A549 (cell line): ENCODE results near the gene DNAJC10. TPM values are rescaled to one million over a fixed set of nuclear protein-coding genes. Genes with fewer than 3 reads are reported as not detected.

Experiments used
- ATAC-seq, 2 experiments: fragments of 200-7000 bp in 1 of 2; fragments of >200 bp in 1 of 2; cut with Nextera tagmentation in 1 of 2; cut with Tn5 transposase in 1 of 2; 3 replicates each; pipeline versions ENCODE4 v1.8.0 to v1.9.1; 2018 to 2020; ENCODE audit warnings: mild to moderate bottlenecking in 1 of 2, moderate library complexity in 1 of 2
- CTCF ChIA-PET: fragments of 300-600 bp; sonication (Branson Sonifier 250); formaldehyde crosslinking; extraction: SDS; loops from one replicate; lab custom pipeline; 2021; ENCODE audit warnings: antibody characterized with exemption, inconsistent platforms; lab: Yijun Ruan, JAX
- POLR2A ChIA-PET: fragments of 350-600 bp; formaldehyde crosslinking; extraction: SDS; loops from one replicate; lab custom pipeline; 2021; ENCODE audit warnings: antibody characterized with exemption, inconsistent platforms; lab: Yijun Ruan, JAX
- DNase-seq, 2 experiments: peaks; one replicate each; pipeline versions ENCODE4 v3.0.0 to v3.0.0-alpha.2; 2011 to 2016; ENCODE audit warnings: low read depth in 1 of 2, low spot score in 1 of 2
- FAIRE-seq: peaks from 2 replicates; lab custom pipeline; 2011; peaks lifted over from hg19 to GRCh38; lab: Jason Lieb, UNC
- H3K27ac ChIP-seq, 2 experiments: fragments of >200 bp; sonication (Bioruptor Twin); formaldehyde crosslinking; 3 replicates each; pipeline ENCODE4 v1.5.1; 2016 to 2017
- H3K4me1 ChIP-seq: fragments of >200 bp; sonication (Bioruptor Twin); formaldehyde crosslinking; 3 replicates; pipeline ENCODE4 v1.6.1; 2016
- H3K4me2 ChIP-seq: fragments of >200 bp; sonication (Bioruptor Twin); formaldehyde crosslinking; 3 replicates; pipeline ENCODE4 v1.6.1; 2016
- H3K4me3 ChIP-seq: fragments of >200 bp; sonication (Bioruptor Twin); formaldehyde crosslinking; 3 replicates; pipeline ENCODE4 v1.5.1; 2016
- H3K9me3 ChIP-seq: fragments of >200 bp; sonication (Bioruptor Twin); formaldehyde crosslinking; 3 replicates; pipeline ENCODE4 v1.6.1; 2016
- CBX2 ChIP-seq: fragments of 200-600 bp; sonication (generic); IDR thresholded peaks from 2 replicates; pipeline ENCODE4 v1.6.1; 2016; ENCODE audit warnings: low read depth, mild to moderate bottlenecking, borderline replicate concordance
- CHD2 ChIP-seq: fragments of 150-350 bp; IDR thresholded peaks from 2 replicates; pipeline ENCODE4 v1.6.1; 2014; ENCODE audit warnings: low read length; ENCODE audit not compliant: partially characterized antibody
- CHD4 ChIP-seq: fragments of 200-600 bp; sonication (generic); IDR thresholded peaks from 2 replicates; pipeline ENCODE4 v1.6.1; 2016; ENCODE audit warnings: antibody characterized with exemption, mild to moderate bottlenecking, borderline replicate concordance
- CTCF ChIP-seq: fragments of >200 bp; sonication (Bioruptor Twin); formaldehyde crosslinking; IDR thresholded peaks from 3 replicates; pipeline ENCODE4 v1.5.1; 2016
- EHF ChIP-seq: fragments of 250-450 bp; sonication (Bioruptor Pico); IDR thresholded peaks from 2 replicates; pipeline ENCODE4 v1.5.0; 2020; ENCODE audit warnings: mild to moderate bottlenecking
- ELK1 ChIP-seq: fragments of 150-350 bp; IDR thresholded peaks from 2 replicates; pipeline ENCODE4 v1.6.1; 2014; ENCODE audit warnings: low read depth, mild to moderate bottlenecking, low read length
- ESRRA ChIP-seq: fragments of 150-350 bp; IDR thresholded peaks from 2 replicates; pipeline ENCODE4 v1.6.1; 2014; ENCODE audit warnings: mild to moderate bottlenecking, low read length, borderline replicate concordance
- FOXS1 ChIP-seq: fragments of 250-450 bp; sonication (Bioruptor Pico); IDR thresholded peaks from 2 replicates; pipeline ENCODE4 v1.5.0; 2020; ENCODE audit warnings: mild to moderate bottlenecking, moderate library complexity
- HEYL ChIP-seq: fragments of 250-450 bp; sonication (Bioruptor Pico); IDR thresholded peaks from 2 replicates; pipeline ENCODE4 v1.8.0; 2021; ENCODE audit warnings: mild to moderate bottlenecking, moderate library complexity
- HOXB5 ChIP-seq: fragments of 250-450 bp; sonication (Bioruptor Pico); IDR thresholded peaks from 2 replicates; pipeline ENCODE4 v1.5.0; 2020; ENCODE audit warnings: mild to moderate bottlenecking, moderate library complexity
- JUN ChIP-seq, 2 experiments: fragments of >200 bp; sonication (Bioruptor Twin); formaldehyde crosslinking; IDR thresholded peaks; 2 replicates in 1 of 2; 3 replicates in 1 of 2; pipeline ENCODE4 v1.6.1; 2016 to 2017
- MAZ ChIP-seq: fragments of 150-350 bp; IDR thresholded peaks from 2 replicates; pipeline ENCODE4 v1.6.1; 2014; ENCODE audit warnings: antibody characterized with exemption, low read depth, low read length, borderline replicate concordance
- MYC ChIP-seq: IDR thresholded peaks from 2 replicates; pipeline ENCODE4 v1.6.1; 2012; ENCODE audit warnings: mild to moderate bottlenecking, inconsistent platforms, low read length, improper control_type of control experiment, borderline replicate concordance
- NFE2L2 ChIP-seq: fragments of 150-350 bp; conservative IDR thresholded peaks from 2 replicates; pipeline ENCODE4 v1.6.1; 2014; ENCODE audit warnings: low read length
- PHF8 ChIP-seq: fragments of 200-600 bp; sonication (generic); IDR thresholded peaks from 2 replicates; pipeline ENCODE4 v1.6.1; 2016; ENCODE audit warnings: low read depth, mild to moderate bottlenecking, antibody characterized with exemption, moderate library complexity, borderline replicate concordance
- POLR2AphosphoS2 ChIP-seq: conservative IDR thresholded peaks from 2 replicates; pipeline ENCODE4 v1.6.1; 2012; ENCODE audit warnings: low read length, improper control_type of control experiment, inconsistent platforms
- RAD21 ChIP-seq, 2 experiments: fragments of >200 bp in 1 of 2; sonication (Bioruptor Twin) in 1 of 2; formaldehyde crosslinking in 1 of 2; IDR thresholded peaks in 1 of 2; conservative IDR thresholded peaks in 1 of 2; 2 replicates in 1 of 2; 3 replicates in 1 of 2; pipeline ENCODE4 v1.6.1; 2012 to 2018; ENCODE audit warnings: inconsistent platforms in 1 of 2
- REST ChIP-seq: fragments of 200-600 bp; sonication (generic); IDR thresholded peaks from 2 replicates; pipeline ENCODE4 v1.6.1; 2016; ENCODE audit warnings: antibody characterized with exemption, mild to moderate bottlenecking, moderate library complexity
- RFX5 ChIP-seq: fragments of 450-650 bp; IDR thresholded peaks from 2 replicates; pipeline ENCODE4 v1.7.1; 2014; ENCODE audit warnings: antibody characterized with exemption, mild to moderate bottlenecking, moderate library complexity
- RNF2 ChIP-seq: fragments of 200-600 bp; sonication (generic); IDR thresholded peaks from 2 replicates; pipeline ENCODE4 v1.6.1; 2016; ENCODE audit warnings: low read depth, mild to moderate bottlenecking, antibody characterized with exemption, moderate library complexity, borderline replicate concordance
- USF2 ChIP-seq: fragments of 450-650 bp; IDR thresholded peaks from 2 replicates; pipeline ENCODE4 v1.6.1; 2014; ENCODE audit warnings: antibody characterized with exemption
- ZSCAN20 ChIP-seq: fragments of 250-450 bp; sonication (Bioruptor Pico); IDR thresholded peaks from 2 replicates; pipeline ENCODE4 v1.8.0; 2022; ENCODE audit warnings: mild to moderate bottlenecking, moderate library complexity
- WGBS: methylation state at CpG from one replicate; pipeline ENCODE4 v1.1.6; 2017; ENCODE audit errors: missing lambda C conversion rate; 5-methylcytosine and 5-hydroxymethylcytosine counted together
- polyA plus RNA-seq, 4 experiments: library from polyadenylated mRNA; depleted of rRNA in 3 of 4; stranded (reverse); fragments of >200 nt; fragmentation: RNase III in 1 of 4; extraction: RNeasy Plus Mini Kit Qiagen cat#74134 plus additional on column Dnase treatment in 1 of 4; gene quantifications; 2 replicates in 3 of 4; 3 replicates in 1 of 4; pipeline ENCODE4 v1.2.3, GENCODE V29; 2011 to 2017
- TF ChIP-seq, protein P1 (sequence below): fragments of >200 bp; sonication (Bioruptor Twin); formaldehyde crosslinking; IDR thresholded peaks from 2 replicates; pipeline ENCODE4 v1.6.1; 2016

Gene DNAJC10
- polyA plus RNA-seq, 2 of the 4 experiments (the other 2 are of a cell fraction), result 64.1 to 126 TPM

GRCh38 chr2:182817558-182817957 lies 101.5 kb downstream of the DNAJC10 start (continued):
- no peak for TF ChIP-seq HEYL (CRISPR knock-in tag)

DNA sequence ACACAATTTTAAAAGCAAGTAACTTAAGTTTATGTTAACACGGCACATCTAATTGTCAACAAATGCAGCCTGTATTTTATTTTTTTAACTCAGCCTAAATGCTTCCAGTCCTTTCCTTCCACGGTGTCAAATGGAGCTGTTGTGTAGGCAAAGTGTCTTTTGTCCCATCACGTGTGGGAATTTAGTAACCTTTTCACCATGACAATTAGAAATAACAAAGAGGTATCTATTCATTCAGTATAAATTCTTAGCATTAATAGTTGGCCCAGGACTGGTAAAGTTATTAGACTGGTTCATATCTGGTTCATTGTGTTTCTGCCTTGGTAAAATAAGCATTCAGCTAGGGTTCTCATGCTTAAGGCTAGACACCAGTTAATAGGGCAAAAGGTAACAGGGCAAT lies 102.4 kb downstream of the DNAJC10 start:
- 56% methylated on average over 3 of the region's 3 CpGs for WGBS
- TF ChIP-seq USF2, result no peak
- no peak for TF ChIP-seq CTCF
- no peak for TF ChIP-seq EHF (CRISPR knock-in tag)
- Histone ChIP-seq H3K27ac (no peak overlapping the region), H3K4me3 (no peak overlapping the region), H3K4me1 (no peaks in the 10 kb centered on the region), H3K9me3 (no peaks in the 10 kb centered on the region), H3K4me2 (no peak overlapping the region)
- DNase-seq (no peak), ATAC-seq (no peak), FAIRE-seq (no peak)
- ChIA-PET CTCF (interaction anchor here (0.8 kb wide), 1 partner anchor 56 kb away, joined by 5 read pairs; no protein-coding TSS in a partner anchor), POLR2A (no interaction called here)

DNA sequence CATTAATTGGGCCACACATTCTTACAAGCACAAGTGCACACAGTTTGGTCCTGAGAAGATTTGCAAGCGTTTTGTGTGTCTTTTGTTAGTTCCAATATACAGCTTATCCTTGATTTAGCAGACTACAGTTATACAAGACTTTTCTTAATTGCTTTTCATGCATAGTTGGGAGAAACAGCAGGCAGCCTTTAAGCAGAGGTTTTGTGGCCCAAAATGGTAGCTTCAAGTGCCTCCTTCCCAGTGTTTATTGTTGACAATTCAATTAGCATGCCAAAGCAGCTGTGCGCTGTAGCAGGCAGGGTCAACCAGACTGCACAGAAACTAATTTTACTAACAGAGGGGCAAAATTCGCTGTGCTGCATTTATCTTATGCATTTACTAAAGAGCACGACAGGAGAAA lies 102.9 kb downstream of the DNAJC10 start:
- ChIA-PET POLR2A (no interaction called here), CTCF (interaction anchor here (0.8 to 1.0 kb wide), 3 partner anchors 23 to 56 kb away, joined by 3 to 5 read pairs (median 3); no protein-coding TSS in a partner anchor)
- DNase-seq (no peak), ATAC-seq (no peak), FAIRE-seq (no peak)
- Histone ChIP-seq H3K4me1 (no peaks in the 10 kb centered on the region), H3K4me2 (no peak overlapping the region), H3K4me3 (no peak overlapping the region), H3K9me3 (no peaks in the 10 kb centered on the region), H3K27ac (no peak overlapping the region)
- WGBS, result 60% methylated on average over 4 of the region's 4 CpGs
- TF ChIP-seq MYC (no peak), POLR2AphosphoS2 (no peak), USF2 (no peak), EHF (CRISPR knock-in tag) (no peak), RNF2 (no peak), FOXS1 (CRISPR knock-in tag) (no peak), PHF8 (no peak), NFE2L2 (no peak), CBX2 (no peak), RAD21 (conservative IDR thresholded peaks at IDR 0.05 in 1 of 2, IDR thresholded peaks at IDR 0.05 in 1 of 2) (no peak), HOXB5 (CRISPR knock-in tag) (no peak)

DNA sequence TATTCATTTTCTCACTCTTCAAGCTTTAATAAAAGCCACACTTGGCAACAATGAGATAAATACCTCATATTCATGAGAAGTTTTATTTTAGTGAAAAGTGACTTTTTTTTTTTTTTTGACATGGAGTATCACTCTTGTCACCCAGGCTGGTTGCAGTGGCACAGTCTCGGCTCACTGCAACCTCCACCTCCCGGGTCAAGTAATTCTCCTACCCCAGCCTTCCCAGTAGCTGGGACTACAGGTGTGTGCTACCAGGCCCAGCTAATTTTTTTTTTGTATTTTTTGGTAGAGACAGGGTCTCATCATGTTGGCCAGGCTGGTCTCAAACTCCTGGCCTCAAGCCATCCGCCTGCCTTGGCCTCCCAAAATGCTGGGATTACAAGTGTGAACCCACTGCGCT lies 103.4 kb downstream of the DNAJC10 start:
- no peak for ATAC-seq
- H3K27ac ChIP-seq, result no peak overlapping the region
- no peak for TF ChIP-seq ESRRA
- TF ChIP-seq MAZ, result no peak
- TF ChIP-seq, protein P1, sequence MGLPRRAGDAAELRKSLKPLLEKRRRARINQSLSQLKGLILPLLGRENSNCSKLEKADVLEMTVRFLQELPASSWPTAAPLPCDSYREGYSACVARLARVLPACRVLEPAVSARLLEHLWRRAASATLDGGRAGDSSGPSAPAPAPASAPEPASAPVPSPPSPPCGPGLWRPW, result no peak
- no peak for TF ChIP-seq CHD4
- TF ChIP-seq ELK1, result no peak
- no peak for TF ChIP-seq REST
- no peak for TF ChIP-seq RFX5
- TF ChIP-seq ZSCAN20 (CRISPR knock-in tag), result no peak
- no peak for TF ChIP-seq JUN (IDR thresholded peaks at IDR 0.05)
- TF ChIP-seq CHD2, result no peak

More for the DNA sequence above, 103.4 kb downstream of the DNAJC10 start:
- Histone ChIP-seq H3K4me3 (no peak overlapping the region), H3K9me3 (no peaks in the 10 kb centered on the region), H3K4me2 (no peak overlapping the region), H3K4me1 (no peaks in the 10 kb centered on the region)
- DNase-seq (no peak), FAIRE-seq (no peak)
- ChIA-PET POLR2A (no interaction called here), CTCF (interaction anchor here (0.8 to 1.0 kb wide), 3 partner anchors 24 to 57 kb away, joined by 3 to 5 read pairs (median 3); no protein-coding TSS in a partner anchor)
- WGBS, result 77% methylated on average over 4 of the region's 4 CpGs
